Sigmoid colon (tissue), 7 donors: ENCODE data around the gene TOP3B. TPM values are rescaled to one million over a fixed set of nuclear protein-coding genes. Genes with fewer than 3 reads are reported as not detected.

Experiments used
- DNase-seq: peaks from one replicate; pipeline ENCODE4 v3.0.0-alpha.2; 2019
- H3K27ac ChIP-seq, 4 donors: fragments of 200-600 bp; sonication (generic); one replicate each; pipeline ENCODE4 v1.5.1; 2016 to 2019; ENCODE audit warnings: mild to moderate bottlenecking in 1 of 4
- H3K27me3 ChIP-seq, 3 donors: fragments of 200-600 bp; sonication (generic); one replicate each; pipeline ENCODE4 v1.5.1; 2019; ENCODE audit warnings: mild to moderate bottlenecking in 1 of 3
- H3K36me3 ChIP-seq, 4 donors: fragments of 200-600 bp; sonication (generic); one replicate each; pipeline ENCODE4 v1.5.1; 2016 to 2019
- H3K4me1 ChIP-seq, 4 donors: fragments of 200-600 bp; sonication (generic); one replicate each; pipeline ENCODE4 v1.5.1; 2017 to 2019
- H3K4me3 ChIP-seq, 4 donors: fragments of 200-600 bp; sonication (generic); one replicate each; pipeline ENCODE4 v1.5.1; 2017 to 2019; ENCODE audit warnings: mild to moderate bottlenecking in 2 of 4, moderate library complexity in 1 of 4
- H3K9me3 ChIP-seq, 4 donors: fragments of 200-600 bp in 3 of 4; sonication (generic) in 3 of 4; one replicate each; pipeline versions ENCODE4 v1.5.1 to v1.6.1; 2013 to 2019
- EP300 ChIP-seq, 4 donors: sonication (generic); formaldehyde crosslinking; IDR thresholded peaks; one replicate each; pipeline ENCODE4 v1.6.1; 2017; ENCODE audit warnings: antibody characterized with exemption in 4 of 4
- POLR2A ChIP-seq, 2 donors: fragments of 450-650 bp; IDR thresholded peaks; one replicate each; pipeline ENCODE4 v1.6.1; 2016; ENCODE audit warnings: antibody characterized with exemption in 2 of 2, mild to moderate bottlenecking in 2 of 2, moderate library complexity in 2 of 2
- POLR2AphosphoS5 ChIP-seq, 4 donors: sonication (generic); formaldehyde crosslinking; IDR thresholded peaks; one replicate each; pipeline ENCODE4 v1.6.1; 2017; ENCODE audit warnings: antibody characterized with exemption in 4 of 4
- WGBS, 2 donors: extraction: QIAGEN DNeasy Blood & Tissue Kit; methylation state at CpG; one replicate each; pipeline ENCODE4 v1.1.7; 2013; 5-methylcytosine and 5-hydroxymethylcytosine counted together
- intact Hi-C: fragments of 100-400 bp; cut with DNase I; formaldehyde crosslinking; loops from one replicate; pipeline ENCODE4 v1.15.1; 2023
- polyA plus RNA-seq, 3 donors: library from polyadenylated mRNA; stranded (reverse); fragments of 200-250 nt; gene quantifications; one replicate each; pipeline ENCODE4 v1.2.3, GENCODE V29; 2013
- total RNA-seq, 4 donors: library from RNA; depleted of rRNA; stranded (reverse); fragments of >200 nt; gene quantifications; one replicate each; pipeline ENCODE4 v1.1.0, GENCODE V29; 2016
- TF ChIP-seq, protein P1 (sequence below), 4 experiments: fragments of 450-650 bp in 3 of 4; fragments of 200-600 bp in 1 of 4; IDR thresholded peaks; one replicate each; pipeline ENCODE4 v1.5.1; 2016 to 2019; ENCODE audit warnings: antibody characterized with exemption in 4 of 4, mild to moderate bottlenecking in 3 of 4, moderate library complexity in 2 of 4
- donor health status: healthy with polysubstance abuse.
- donor health status: Bipolar disorder and iron deficiency.
- donor health status: healthy.

Gene TOP3B
- total and polyA plus RNA-seq, 7 donors: 3.5 to 45.1 (median 17.9) TPM

- intact Hi-C loops: no loop called here
These were observed 37.3 kb upstream of the TOP3B start for GRCh38 chr22:22019659-22020424.

GRCh38 chr22:22018825-22019658 lies 36.5 kb upstream of the TOP3B start:
- intact Hi-C loops: no loop called here
- 94 to 95% methylated on average over 10 of the region's 10 CpGs for WGBS, 2 donors
- Histone ChIP-seq H3K4me3 (no peak overlapping the region), H3K27ac (no peak overlapping the region), H3K4me1 (no peaks in the 10 kb centered on the region), H3K36me3 (no peaks in the 10 kb centered on the region), H3K27me3 (no peaks in the 10 kb centered on the region), H3K9me3 (no peaks in the 10 kb centered on the region)
- DNase-seq: no peak
- TF ChIP-seq POLR2AphosphoS5 (IDR thresholded peaks at IDR 0.05) (no peak), POLR2A (IDR thresholded peaks at IDR 0.05) (no peak), EP300 (IDR thresholded peaks at IDR 0.05) (no peak)
- TF ChIP-seq, protein P1, sequence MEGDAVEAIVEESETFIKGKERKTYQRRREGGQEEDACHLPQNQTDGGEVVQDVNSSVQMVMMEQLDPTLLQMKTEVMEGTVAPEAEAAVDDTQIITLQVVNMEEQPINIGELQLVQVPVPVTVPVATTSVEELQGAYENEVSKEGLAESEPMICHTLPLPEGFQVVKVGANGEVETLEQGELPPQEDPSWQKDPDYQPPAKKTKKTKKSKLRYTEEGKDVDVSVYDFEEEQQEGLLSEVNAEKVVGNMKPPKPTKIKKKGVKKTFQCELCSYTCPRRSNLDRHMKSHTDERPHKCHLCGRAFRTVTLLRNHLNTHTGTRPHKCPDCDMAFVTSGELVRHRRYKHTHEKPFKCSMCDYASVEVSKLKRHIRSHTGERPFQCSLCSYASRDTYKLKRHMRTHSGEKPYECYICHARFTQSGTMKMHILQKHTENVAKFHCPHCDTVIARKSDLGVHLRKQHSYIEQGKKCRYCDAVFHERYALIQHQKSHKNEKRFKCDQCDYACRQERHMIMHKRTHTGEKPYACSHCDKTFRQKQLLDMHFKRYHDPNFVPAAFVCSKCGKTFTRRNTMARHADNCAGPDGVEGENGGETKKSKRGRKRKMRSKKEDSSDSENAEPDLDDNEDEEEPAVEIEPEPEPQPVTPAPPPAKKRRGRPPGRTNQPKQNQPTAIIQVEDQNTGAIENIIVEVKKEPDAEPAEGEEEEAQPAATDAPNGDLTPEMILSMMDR (IDR thresholded peaks at IDR 0.05): no peak

More at GRCh38 chr22:22019659-22020424, 37.3 kb upstream of the TOP3B start:
- Histone ChIP-seq H3K9me3 (no peaks in the 10 kb centered on the region), H3K27me3 (no peaks in the 10 kb centered on the region), H3K27ac (no peak overlapping the region), H3K4me1 (no peaks in the 10 kb centered on the region), H3K4me3 (no peak overlapping the region), H3K36me3 (no peaks in the 10 kb centered on the region)
- 88 to 90% methylated on average over 7 of the region's 7 CpGs for WGBS, 2 donors
- TF ChIP-seq EP300 (IDR thresholded peaks at IDR 0.05) (no peak), POLR2A (IDR thresholded peaks at IDR 0.05) (no peak), POLR2AphosphoS5 (IDR thresholded peaks at IDR 0.05) (no peak)
- TF ChIP-seq, protein P1 (IDR thresholded peaks at IDR 0.05): no peak
- DNase-seq: no peak

GRCh38 chr22:22015631-22016030 lies 33.0 kb upstream of the TOP3B start:
- no peak for DNase-seq
- no peaks in the 10 kb centered on the region for H3K36me3 ChIP-seq
- peaks cover 0 to 6% (median 0%) of the 10 kb centered on the region in 3 donors for H3K27me3 ChIP-seq
- no peaks in the 10 kb centered on the region for H3K4me1 ChIP-seq
- no peak overlapping the region for H3K27ac ChIP-seq
- WGBS, 2 donors: 74 to 83% methylated on average over 3 of the region's 3 CpGs
- intact Hi-C loops: no loop called here
- TF ChIP-seq, protein P1 (IDR thresholded peaks at IDR 0.05): no peak
- H3K4me3 ChIP-seq: no peak overlapping the region
- H3K9me3 ChIP-seq: no peaks in the 10 kb centered on the region

GRCh38 chr22:22014285-22014659 lies 31.7 kb upstream of the TOP3B start:
- 92% methylated on average over 9 of the region's 9 CpGs for WGBS, 2 donors
- H3K4me1 ChIP-seq: no peaks in the 10 kb centered on the region
- H3K36me3 ChIP-seq: no peaks in the 10 kb centered on the region
- no peaks in the 10 kb centered on the region for H3K9me3 ChIP-seq
- TF ChIP-seq, protein P1 (IDR thresholded peaks at IDR 0.05): no peak
- no peak for TF ChIP-seq POLR2AphosphoS5 (IDR thresholded peaks at IDR 0.05)
- no peak for TF ChIP-seq EP300 (IDR thresholded peaks at IDR 0.05)
- TF ChIP-seq POLR2A (IDR thresholded peaks at IDR 0.05): no peak
- DNase-seq: no peak
- H3K27me3 ChIP-seq: peaks cover 0 to 6% (median 0%) of the 10 kb centered on the region in 3 donors
- intact Hi-C loops: no loop called here
- H3K4me3 ChIP-seq: no peak overlapping the region
- H3K27ac ChIP-seq: no peak overlapping the region
